ENCODE data around the gene TMEM141.

TMEM141 gene

GRCh38 chr9:136825295-136826187 lies 34.4 kb downstream of the TMEM141 start:
- peaks cover 19% of the 10 kb centered on the region for H3K79me2 ChIP-seq (ENCODE audit: low read length)
- no peaks in the 10 kb centered on the region for H3K27me3 ChIP-seq (ENCODE audit: low read depth, low read length)
- H4K20me1 ChIP-seq (ENCODE audit: insufficient read depth, low read length), result 0 out of 2 replicates have a peak, but pooled peaks cover 5% of the 10 kb centered on the region
- peaks cover 35% of the 10 kb centered on the region for H3K36me3 ChIP-seq (replicated peaks; ENCODE audit: low read depth, low read length)
- H3K4me2 ChIP-seq (ENCODE audit: low read length), result no peak overlapping the region
- H3K9ac ChIP-seq (ENCODE audit: low read length), result no peak overlapping the region
- no peak overlapping the region for H3K4me3 ChIP-seq (ENCODE audit: low read length)
- no peak for TF ChIP-seq EZH2phosphoT487 (IDR thresholded peaks at IDR 0.05; ENCODE audit: low read depth)
- no peak for TF ChIP-seq CTCF (IDR thresholded peaks at IDR 0.05; ENCODE audit: low read depth, low read length)
- H3K27ac ChIP-seq (ENCODE audit: low read length), result no peak overlapping the region
- no peak overlapping the region for H2AFZ ChIP-seq (ENCODE audit: low read depth, low read length)
- H3K9me3 ChIP-seq (ENCODE audit: insufficient read depth, low read length), result no peaks in the 10 kb centered on the region
- H3K4me1 ChIP-seq (ENCODE audit: low read length), result no peaks in the 10 kb centered on the region

- H3K9me3 ChIP-seq (ENCODE audit: insufficient read depth, low read length), result no peaks in the 10 kb centered on the region
- peaks cover 13% of the 10 kb centered on the region for H3K79me2 ChIP-seq (ENCODE audit: low read length)
- H3K4me2 ChIP-seq (ENCODE audit: low read length), result no peak overlapping the region
- H3K4me1 ChIP-seq (ENCODE audit: low read length), result no peaks in the 10 kb centered on the region
- no peak overlapping the region for H2AFZ ChIP-seq (ENCODE audit: low read depth, low read length)
- H3K4me3 ChIP-seq (ENCODE audit: low read length), result no peak overlapping the region
- H3K9ac ChIP-seq (ENCODE audit: low read length), result no peak overlapping the region
- H3K36me3 ChIP-seq (replicated peaks; ENCODE audit: low read depth, low read length), result peaks cover 36% of the 10 kb centered on the region
- 0 out of 2 replicates have a peak, but pooled peaks cover 5% of the 10 kb centered on the region for H4K20me1 ChIP-seq (ENCODE audit: insufficient read depth, low read length)
- TF ChIP-seq EZH2phosphoT487 (IDR thresholded peaks at IDR 0.05; ENCODE audit: low read depth), result no peak
- H3K27ac ChIP-seq (ENCODE audit: low read length), result no peak overlapping the region
- no peaks in the 10 kb centered on the region for H3K27me3 ChIP-seq (ENCODE audit: low read depth, low read length)
These were observed 35.0 kb downstream of the TMEM141 start for GRCh38 chr9:136826188-136826541.

- no peaks in the 10 kb centered on the region for H3K4me1 ChIP-seq (ENCODE audit: low read length)
- no peaks in the 10 kb centered on the region for H3K9me3 ChIP-seq (ENCODE audit: insufficient read depth, low read length)
- peaks cover 36% of the 10 kb centered on the region for H3K36me3 ChIP-seq (replicated peaks; ENCODE audit: low read depth, low read length)
- no peak overlapping the region for H3K9ac ChIP-seq (ENCODE audit: low read length)
- H3K27me3 ChIP-seq (ENCODE audit: low read depth, low read length), result no peaks in the 10 kb centered on the region
- H2AFZ ChIP-seq (ENCODE audit: low read depth, low read length), result no peak overlapping the region
- 0 out of 2 replicates have a peak, but pooled peaks cover 2% of the 10 kb centered on the region for H4K20me1 ChIP-seq (ENCODE audit: insufficient read depth, low read length)
- no peak overlapping the region for H3K4me2 ChIP-seq (ENCODE audit: low read length)
- H3K79me2 ChIP-seq (ENCODE audit: low read length), result peaks cover 5% of the 10 kb centered on the region
- no peak overlapping the region for H3K4me3 ChIP-seq (ENCODE audit: low read length)
- TF ChIP-seq EZH2phosphoT487 (IDR thresholded peaks at IDR 0.05; ENCODE audit: low read depth) (no peak), CTCF (IDR thresholded peaks at IDR 0.05; ENCODE audit: low read depth, low read length) (no peak)
- no peak overlapping the region for H3K27ac ChIP-seq (ENCODE audit: low read length)
These were observed 35.8 kb downstream of the TMEM141 start for GRCh38 chr9:136826703-136827582.

GRCh38 chr9:136827794-136828473 lies 36.8 kb downstream of the TMEM141 start:
- H3K4me1 ChIP-seq (ENCODE audit: low read length), result no peaks in the 10 kb centered on the region
- H3K9me3 ChIP-seq (ENCODE audit: insufficient read depth, low read length), result no peaks in the 10 kb centered on the region
- no peaks in the 10 kb centered on the region for H4K20me1 ChIP-seq (ENCODE audit: insufficient read depth, low read length)
- no peak overlapping the region for H2AFZ ChIP-seq (ENCODE audit: low read depth, low read length)
- no peaks in the 10 kb centered on the region for H3K79me2 ChIP-seq (ENCODE audit: low read length)
- H3K9ac ChIP-seq (ENCODE audit: low read length), result no peak overlapping the region
- no peak overlapping the region for H3K4me3 ChIP-seq (ENCODE audit: low read length)
- no peak overlapping the region for H3K27ac ChIP-seq (ENCODE audit: low read length)
- no peak for TF ChIP-seq EZH2phosphoT487 (IDR thresholded peaks at IDR 0.05; ENCODE audit: low read depth)
- TF ChIP-seq CTCF (IDR thresholded peaks at IDR 0.05; ENCODE audit: low read depth, low read length), result no peak
- no peaks in the 10 kb centered on the region for H3K27me3 ChIP-seq (ENCODE audit: low read depth, low read length)
- no peak overlapping the region for H3K4me2 ChIP-seq (ENCODE audit: low read length)
- peaks cover 41% of the 10 kb centered on the region for H3K36me3 ChIP-seq (replicated peaks; ENCODE audit: low read depth, low read length)

Data from OCI-LY3 (cell line).